WTC11 (cell line): ENCODE results near the gene MAGEF1. TPM values are rescaled to one million over a fixed set of nuclear protein-coding genes. Genes with fewer than 3 reads are reported as not detected.

Source experiments
- ATAC-seq: fragments of 200-7000 bp; cut with Tn5 transposase; 2 replicates; pipeline ENCODE4 v1.10.0; 2021; ENCODE audit warnings: mild to moderate bottlenecking, moderate library complexity
- CTCF ChIA-PET: fragments of 300-600 bp; sonication (Branson Sonifier 250); formaldehyde crosslinking; loops from one replicate; lab custom pipeline; 2021; ENCODE audit warnings: antibody characterized with exemption; lab: Charles Lee
- POLR2A ChIA-PET: fragments of 350-600 bp; sonication (Branson Sonifier 250); formaldehyde crosslinking; loops from one replicate; lab custom pipeline; 2021; ENCODE audit warnings: antibody characterized with exemption; lab: Charles Lee
- DNase-seq: peaks from one replicate; pipeline ENCODE4 v3.0.0; 2021; ENCODE audit warnings: low spot score
- H3K27ac Mint-ChIP-seq: 2 replicates; pipeline ENCODE4 v1.8.0; 2021; ENCODE audit warnings: mixed read lengths
- H3K27me3 Mint-ChIP-seq: 2 replicates; pipeline ENCODE4 v1.8.0; 2021; ENCODE audit warnings: low read depth, mild to moderate bottlenecking, moderate library complexity, mixed read lengths
- H3K36me3 Mint-ChIP-seq: 2 replicates; pipeline ENCODE4 v1.8.0; 2021; ENCODE audit warnings: mixed read lengths
- H3K4me1 Mint-ChIP-seq: 2 replicates; pipeline ENCODE4 v1.8.0; 2022; ENCODE audit warnings: mixed read lengths
- H3K4me3 Mint-ChIP-seq: 2 replicates; pipeline ENCODE4 v1.8.0; 2021; ENCODE audit warnings: mild to moderate bottlenecking, moderate library complexity, mixed read lengths
- H3K9me3 Mint-ChIP-seq: 2 replicates; pipeline ENCODE4 v1.8.0; 2021; ENCODE audit warnings: mixed read lengths
- AR ChIP-seq: fragments of 250-450 bp; sonication (Bioruptor Pico); IDR thresholded peaks from 2 replicates; pipeline ENCODE4 v1.9.0; 2021; ENCODE audit warnings: mild to moderate bottlenecking
- ATF3 ChIP-seq: sonication (generic); formaldehyde crosslinking; conservative IDR thresholded peaks from 2 replicates; pipeline ENCODE4 v1.8.1; 2022; ENCODE audit warnings: mild to moderate bottlenecking, missing genetic modification reagents
- E2F1 ChIP-seq: sonication (generic); formaldehyde crosslinking; IDR thresholded peaks from 2 replicates; pipeline ENCODE4 v1.8.0; 2022; ENCODE audit warnings: mild to moderate bottlenecking, missing genetic modification reagents
- E2F5 ChIP-seq: sonication (generic); formaldehyde crosslinking; IDR thresholded peaks from 2 replicates; pipeline ENCODE4 v1.8.1; 2022; ENCODE audit warnings: mild to moderate bottlenecking, moderate library complexity, missing genetic modification reagents
- ELF4 ChIP-seq: sonication (generic); formaldehyde crosslinking; IDR thresholded peaks from 2 replicates; pipeline ENCODE4 v1.8.1; 2022; ENCODE audit warnings: low read depth, mild to moderate bottlenecking, moderate library complexity, missing genetic modification reagents
- ESRRA ChIP-seq: sonication (generic); formaldehyde crosslinking; IDR thresholded peaks from 2 replicates; pipeline ENCODE4 v1.8.1; 2022; ENCODE audit warnings: mild to moderate bottlenecking, missing genetic modification reagents, borderline replicate concordance
- HMGXB4 ChIP-seq: sonication (generic); formaldehyde crosslinking; IDR thresholded peaks from 2 replicates; pipeline ENCODE4 v1.8.1; 2023; ENCODE audit warnings: mild to moderate bottlenecking, moderate library complexity, missing genetic modification reagents
- MXD4 ChIP-seq: fragments of 250-450 bp; sonication (Bioruptor Pico); IDR thresholded peaks from 2 replicates; pipeline ENCODE4 v1.8.0; 2021; ENCODE audit warnings: mild to moderate bottlenecking, moderate library complexity, borderline replicate concordance
- PRRX2 ChIP-seq: fragments of 250-450 bp; sonication (Bioruptor Pico); IDR thresholded peaks from 2 replicates; pipeline ENCODE4 v1.8.0; 2021; ENCODE audit warnings: mild to moderate bottlenecking
- SP1 ChIP-seq: sonication (generic); formaldehyde crosslinking; conservative IDR thresholded peaks from 2 replicates; pipeline ENCODE4 v1.8.1; 2022; ENCODE audit warnings: missing genetic modification reagents
- TEAD4 ChIP-seq: sonication (generic); formaldehyde crosslinking; IDR thresholded peaks from 2 replicates; pipeline ENCODE4 v1.8.0; 2022; ENCODE audit warnings: mild to moderate bottlenecking, missing genetic modification reagents
- TP53 ChIP-seq: sonication (generic); formaldehyde crosslinking; IDR thresholded peaks from 2 replicates; pipeline ENCODE4 v1.8.1; 2023; ENCODE audit warnings: mild to moderate bottlenecking, missing genetic modification reagents
- ZNF138 ChIP-seq: sonication (generic); formaldehyde crosslinking; conservative IDR thresholded peaks from 2 replicates; pipeline ENCODE4 v1.8.1; 2022; ENCODE audit warnings: mild to moderate bottlenecking, moderate library complexity, missing genetic modification reagents
- ZNF317 ChIP-seq: sonication (generic); formaldehyde crosslinking; IDR thresholded peaks from 2 replicates; pipeline ENCODE4 v1.8.1; 2023; ENCODE audit warnings: low read depth, mild to moderate bottlenecking, moderate library complexity, missing genetic modification reagents, borderline replicate concordance
- ZNF423 ChIP-seq: fragments of 250-450 bp; sonication (Bioruptor Pico); IDR thresholded peaks from 2 replicates; pipeline ENCODE4 v2.1.2; 2022; ENCODE audit warnings: mild to moderate bottlenecking, moderate library complexity
- ZNF532 ChIP-seq: fragments of 250-450 bp; sonication (Bioruptor Pico); IDR thresholded peaks from 2 replicates; pipeline ENCODE4 v1.9.0; 2021; ENCODE audit warnings: mild to moderate bottlenecking, borderline replicate concordance
- ZSCAN18 ChIP-seq: fragments of 250-450 bp; sonication (Bioruptor Pico); IDR thresholded peaks from 2 replicates; pipeline ENCODE4 v2.1.2; 2022; ENCODE audit warnings: mild to moderate bottlenecking, moderate library complexity
- total RNA-seq: library from RNA; stranded (reverse); gene quantifications from 3 replicates; pipeline ENCODE4 v1.2.3, GENCODE V29; 2021

The MAGEF1 gene
- total RNA-seq, 1 experiment from 2014 or later: 72.9 TPM

GRCh38 chr3:184710870-184711492 is 883 bp downstream of the MAGEF1 start:
- peak overlapping the region; percentile 98 for H3K27ac Mint-ChIP-seq

More at GRCh38 chr3:184710870-184711492, 883 bp downstream of the MAGEF1 start:
- Mint-ChIP-seq H3K4me1 (peaks cover 34% of the 10 kb centered on the region), H3K36me3 (peaks cover 48% of the 10 kb centered on the region), H3K9me3 (peaks cover 27% of the 10 kb centered on the region), H3K4me3 (peak overlapping the region; percentile 94), H3K27me3 (no peaks in the 10 kb centered on the region; the same call in 1 of the 2 replicates)
- DNase-seq (no peak), ATAC-seq (no peak)
- ChIA-PET CTCF (interaction anchor here (0.8 to 1.5 kb wide), 7 partner anchors 16 to 149 kb away, joined by 3 to 11 read pairs (median 3); partner anchors contain the start of gene EPHB3), POLR2A (interaction anchor here (0.9 to 1.5 kb wide), 6 partner anchors 14 to 150 kb away, joined by 3 to 4 read pairs (median 4); partner anchors contain the start of gene EPHB3)
- TF ChIP-seq AR: no peak
- TF ChIP-seq E2F5 (CRISPR knock-in tag): no peak
- TF ChIP-seq TP53 (CRISPR knock-in tag): no peak
- TF ChIP-seq ESRRA (CRISPR knock-in tag): no peak
- no peak for TF ChIP-seq PRRX2 (CRISPR knock-in tag)
- no peak for TF ChIP-seq ZNF138 (CRISPR knock-in tag)
- no peak for TF ChIP-seq MXD4 (CRISPR knock-in tag)
- no peak for TF ChIP-seq ZNF317
- TF ChIP-seq ZSCAN18 (CRISPR knock-in tag): no peak
- no peak for TF ChIP-seq ELF4 (CRISPR knock-in tag)
- TF ChIP-seq TEAD4: no peak
- TF ChIP-seq ATF3 (CRISPR knock-in tag): no peak
- no peak for TF ChIP-seq SP1 (CRISPR knock-in tag)
- no peak for TF ChIP-seq E2F1 (CRISPR knock-in tag)
- TF ChIP-seq ZNF532 (CRISPR knock-in tag): no peak
- TF ChIP-seq HMGXB4 (CRISPR knock-in tag): no peak
- no peak for TF ChIP-seq ZNF423 (CRISPR knock-in tag)
- TF ChIP-seq, all 79 proteins: peak for 0
